ENCODE data around the gene NINL. TPM values are rescaled to one million over a fixed set of nuclear protein-coding genes. Genes with fewer than 3 reads are reported as not detected.
A peak's percentile ranks its signal among the peaks of the same experiment; 100 is the strongest.
"Not testable (repeated sequence)": the region's sequence is repeated elsewhere in the genome, so short reads cannot be mapped to it uniquely, and the experiment has no call there.

NINL gene
- total RNA-seq, 6 experiments from 2014 or later = 3.6 to 16.0 (median 7.1) TPM

DNA sequence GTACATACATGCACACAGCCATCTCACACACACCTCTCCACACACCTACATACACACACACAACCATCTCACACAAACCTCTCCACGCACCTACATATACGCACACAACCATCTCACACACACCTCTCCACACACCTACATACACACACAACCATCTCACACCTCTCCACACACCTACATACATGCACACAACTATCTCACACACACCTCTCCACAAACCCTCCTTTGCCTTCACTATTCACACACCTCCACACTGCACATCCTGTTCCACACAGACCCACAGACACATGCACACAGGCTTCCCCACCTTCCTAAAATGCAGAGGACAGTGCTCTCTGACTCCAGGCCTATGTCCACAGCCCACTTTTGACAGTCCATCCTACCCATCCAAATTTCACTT, 16.3 kb upstream of the NINL start:
- ATAC-seq (peak in 1 of 4 donors; percentile 12), DNase-seq (no peak)
- no peak overlapping the region for H3K4me3 ChIP-seq
- H3K9me3 ChIP-seq = no peaks in the 10 kb centered on the region
- no peaks in the 10 kb centered on the region for H3K36me3 ChIP-seq
- H3K27ac ChIP-seq = no peak overlapping the region
- TF ChIP-seq CTCF (IDR thresholded peaks at IDR 0.05) = no peak
- no peak for TF ChIP-seq POLR2A (IDR thresholded peaks at IDR 0.05)
- intact Hi-C loops (cut with DNase I) = no loop called here
- 59% methylated on average over 2 of the region's 2 CpGs for WGBS (ENCODE audit: insufficient coverage, low coverage, low lambda C conversion rate, missing lambda C conversion rate)
- peaks cover 0 to 6% (median 3%) of the 10 kb centered on the region in 4 donors for H3K4me1 ChIP-seq
- no peaks in the 10 kb centered on the region for H3K27me3 ChIP-seq

GRCh38 chr20:25600632-25601031, 15.3 kb upstream of the NINL start:
- no peaks in the 10 kb centered on the region for H3K9me3 ChIP-seq
- WGBS (ENCODE audit: insufficient coverage, low coverage, low lambda C conversion rate, missing lambda C conversion rate) = 60% methylated on average over 4 of the region's 10 CpGs
- no peaks in the 10 kb centered on the region for H3K27me3 ChIP-seq
- TF ChIP-seq CTCF (IDR thresholded peaks at IDR 0.05) (no peak), POLR2A (IDR thresholded peaks at IDR 0.05) (no peak)
- no peak overlapping the region for H3K4me3 ChIP-seq
- H3K27ac ChIP-seq = no peak overlapping the region
- no peak for DNase-seq
- peak in 1 of 4 donors; percentile 13 for ATAC-seq
- no peaks in the 10 kb centered on the region for H3K36me3 ChIP-seq
- peaks cover 0 to 6% (median 3%) of the 10 kb centered on the region in 4 donors for H3K4me1 ChIP-seq
- intact Hi-C loops (cut with DNase I) = no loop called here

DNA sequence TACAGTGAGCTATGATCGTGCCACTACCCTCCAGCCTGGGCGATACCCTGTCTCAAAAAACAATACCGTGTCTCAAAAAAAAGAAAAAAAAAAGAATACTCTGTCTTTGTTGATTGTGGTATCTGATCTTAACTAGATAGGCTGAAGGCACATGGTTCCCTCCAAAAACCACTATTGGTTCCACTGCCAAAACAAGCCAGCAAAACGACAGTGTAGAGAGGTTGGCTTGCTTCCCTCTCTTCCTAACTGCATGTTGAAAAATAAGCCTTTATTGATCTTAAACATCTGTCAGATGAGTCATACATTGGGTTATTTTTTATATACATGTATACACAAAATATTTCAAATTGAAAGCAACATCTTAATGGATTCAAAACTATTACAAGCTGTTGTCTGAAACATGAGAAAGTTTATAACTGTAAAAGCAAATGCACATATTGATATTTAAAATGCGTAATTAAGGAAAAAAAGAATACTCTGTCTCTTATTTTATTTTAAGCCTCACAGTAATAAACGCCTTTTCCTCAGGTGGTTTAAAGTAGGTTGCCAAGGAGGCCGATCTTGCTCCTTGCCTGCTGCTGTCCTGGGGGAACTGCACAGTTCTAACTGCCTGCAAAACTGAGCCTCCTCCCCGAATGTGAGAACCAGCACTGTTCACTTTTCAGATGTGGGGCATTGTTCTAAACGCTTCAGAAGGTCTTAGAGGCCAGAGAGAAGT, 7.0 kb upstream of the NINL start:
- intact Hi-C loops (cut with DNase I) = no loop called here
- Histone ChIP-seq H3K4me1 (no peaks in the 10 kb centered on the region), H3K4me3 (no peak overlapping the region), H3K27me3 (no peaks in the 10 kb centered on the region), H3K36me3 (no peaks in the 10 kb centered on the region), H3K27ac (no peak overlapping the region), H3K9me3 (no peaks in the 10 kb centered on the region)
- ATAC-seq = no peak
- 62% methylated on average over 8 of the region's 9 CpGs for WGBS (ENCODE audit: insufficient coverage, low coverage, low lambda C conversion rate, missing lambda C conversion rate)
- no peak for DNase-seq
- TF ChIP-seq POLR2A (IDR thresholded peaks at IDR 0.05) (no peak), CTCF (IDR thresholded peaks at IDR 0.05) (no peak)

GRCh38 chr20:25590778-25591177, 5.4 kb upstream of the NINL start:
- H3K4me1 ChIP-seq; H3K27ac ChIP-seq; intact Hi-C loops (cut with DNase I); H3K9me3 ChIP-seq; H3K36me3 ChIP-seq; DNase-seq; ATAC-seq; H3K27me3 ChIP-seq; H3K4me3 ChIP-seq: not testable (repeated sequence)
- no CpG with 5 or more reads among the region's 4 CpGs for WGBS (ENCODE audit: insufficient coverage, low coverage, low lambda C conversion rate, missing lambda C conversion rate)

- H3K27ac ChIP-seq = no peak overlapping the region
- H3K4me3 ChIP-seq = no peak overlapping the region
- H3K4me1 ChIP-seq = peaks cover 0 to 2% (median 0%) of the 10 kb centered on the region in 4 donors
- no peaks in the 10 kb centered on the region for H3K9me3 ChIP-seq
- 95% methylated on average over 7 of the region's 7 CpGs for WGBS (ENCODE audit: insufficient coverage, low coverage, low lambda C conversion rate, missing lambda C conversion rate)
- DNase-seq (no peak), ATAC-seq (no peak)
- intact Hi-C loops (cut with DNase I) = no loop called here
- no peak for TF ChIP-seq POLR2A (IDR thresholded peaks at IDR 0.05)
- no peak for TF ChIP-seq CTCF (IDR thresholded peaks at IDR 0.05)
- H3K36me3 ChIP-seq = no peaks in the 10 kb centered on the region
- no peaks in the 10 kb centered on the region for H3K27me3 ChIP-seq
These were observed 3.2 kb upstream of the NINL start for GRCh38 chr20:25588491-25588890.

All from right lobe of liver (tissue), 6 donors.